ENCODE data around the gene PIGQ. TPM values are rescaled to one million over a fixed set of nuclear protein-coding genes. Genes with fewer than 3 reads are reported as not detected.

The PIGQ gene
- total RNA-seq, 1 experiment from 2014 or later = 58.0 TPM

DNA sequence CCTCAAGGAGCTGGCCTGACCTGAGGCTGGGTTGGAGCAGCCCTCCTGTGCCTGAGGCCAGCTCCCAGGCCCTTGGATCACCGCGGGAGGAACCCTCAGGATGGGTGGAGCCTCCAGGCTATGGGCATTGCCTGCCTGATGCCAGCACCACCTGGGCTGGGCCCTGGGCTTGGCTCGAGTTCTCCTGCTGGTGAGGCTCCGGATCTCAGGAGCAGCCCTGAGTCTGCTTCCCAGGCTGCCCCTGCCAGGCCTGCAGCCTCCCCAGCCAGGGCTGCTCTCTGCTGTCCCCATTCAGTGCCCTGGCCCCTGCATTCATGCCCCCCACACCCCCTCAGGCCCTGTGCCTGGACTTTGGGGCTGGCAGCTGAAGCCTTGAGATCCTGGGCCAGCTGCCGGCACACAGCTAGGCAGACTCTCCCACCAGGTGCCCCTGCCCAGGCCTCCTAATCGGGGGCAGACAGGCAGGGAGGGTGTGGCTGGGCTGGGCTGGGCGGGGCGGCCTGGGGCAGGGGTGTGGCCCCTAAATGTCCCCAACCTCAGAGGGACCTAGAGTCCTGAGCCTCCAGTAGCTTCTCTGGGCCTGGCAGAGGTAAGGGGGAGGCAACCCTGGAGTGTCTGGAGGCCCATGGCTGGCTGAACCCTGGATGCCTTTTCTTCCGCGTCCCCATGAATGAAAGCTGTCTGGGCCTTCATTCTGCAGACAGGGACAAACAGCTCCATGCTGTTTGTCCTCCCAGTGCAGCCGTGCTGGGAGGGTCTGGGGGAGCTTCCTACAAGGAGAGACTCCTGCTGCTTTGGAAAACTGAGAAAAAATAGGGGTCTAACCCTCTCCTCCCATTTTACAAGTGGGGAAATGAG lies 1.1 kb upstream of the PIGQ start:
- Histone ChIP-seq H3K56ac (ENCODE audit: insufficient read length, low read depth, low read length) (no peak overlapping the region), H4K20me1 (ENCODE audit: control insufficient read depth, insufficient read depth, insufficient read length) (no peaks in the 10 kb centered on the region), H3K14ac (ENCODE audit: insufficient read depth, low read length) (no peak overlapping the region), H3K4me1 (ENCODE audit: insufficient read depth, low read length) (no peaks in the 10 kb centered on the region), H2BK20ac (ENCODE audit: low read depth, low read length, poor library complexity, severe bottlenecking) (no peak overlapping the region), H3K4me2 (ENCODE audit: insufficient read depth, insufficient read length, low read length) (peak overlapping the region; percentile 29), H4K91ac (ENCODE audit: insufficient read length, low read depth, low read length) (no peak overlapping the region), H3K27ac (ENCODE audit: insufficient read length, low read depth, low read length) (no peak overlapping the region), H3K23me2 (ENCODE audit: insufficient read length, low read depth, low read length, poor library complexity, severe bottlenecking) (peaks cover 5% of the 10 kb centered on the region), H3K9me3 (ENCODE audit: control insufficient read depth, low read depth, low read length) (no peaks in the 10 kb centered on the region), H3K79me2 (ENCODE audit: insufficient read depth, low read length) (no peaks in the 10 kb centered on the region; the same call in 1 of the 2 replicates), H2BK15ac (ENCODE audit: low read depth, low read length) (no peak overlapping the region), H3T11ph (ENCODE audit: low read length) (no peak overlapping the region), H2BK5ac (ENCODE audit: insufficient read length, low read length) (no peak overlapping the region), H2AFZ (ENCODE audit: low read length) (no peak overlapping the region), H2BK120ac (ENCODE audit: low read depth, low read length, poor library complexity, severe bottlenecking) (no peak overlapping the region), H3K79me1 (ENCODE audit: insufficient read depth, low read depth, low read length, poor library complexity, severe bottlenecking) (no peaks in the 10 kb centered on the region), H3K4ac (ENCODE audit: low read depth, low read length) (no peak overlapping the region), H4K8ac (replicated peaks; ENCODE audit: insufficient read length, low read depth, low read length) (no peak overlapping the region), H2AK5ac (ENCODE audit: insufficient read length, low read length) (no peak overlapping the region), H3K18ac (ENCODE audit: insufficient read length, low read depth, low read length) (no peak overlapping the region), H3K23ac (ENCODE audit: insufficient read length, low read depth, low read length) (no peak overlapping the region), H3K27me3 (ENCODE audit: insufficient read depth, low read length) (no peaks in the 10 kb centered on the region), H3K9ac (ENCODE audit: extremely low read depth, insufficient read length, low read length) (no peak overlapping the region), H4K5ac (ENCODE audit: insufficient read length, low read depth, low read length) (no peak overlapping the region), H2BK12ac (ENCODE audit: insufficient read length, low read depth, low read length) (no peak overlapping the region)
- WGBS (ENCODE audit: extremely low coverage, insufficient read length, low lambda C conversion rate) = no CpG with 5 or more reads among the region's 11 CpGs
- no peak for DNase-seq
- Mint-ChIP-seq H3K4me1 (peaks cover 13 to 36% of the 10 kb centered on the region in 2 experiments), H3K9me3 (no peaks in the 10 kb centered on the region), H3K27ac (peak overlapping the region in 2 of 3 experiments; percentile 39 to 96; a peak in 2 of 7 replicates), H3K4me3 (peak overlapping the region; percentile 76 to 89), H3K27me3 (ENCODE audit: low read depth) (peaks cover 1% of the 10 kb centered on the region; the same call in 1 of the 2 replicates), H3K36me3 (ENCODE audit: insufficient read depth in 1 of 3, low read depth in 3 of 3) (peaks cover 0 to 2% (median 0%) of the 10 kb centered on the region in 3 experiments; a peak in 2 of 7 replicates)
- TF ChIP-seq CTCF (conservative IDR thresholded peaks at IDR 0.05) = no peak
